Stimulated activated CD8-positive, alpha-beta memory T cell treated with anti-CD3 and anti-CD28 coated beads, Interleukin-2, amount 100 ng/mL, for 1 hour (primary cell): ENCODE results near the gene GLRA2.

Experiments used
- DNase-seq, 2 donors: peaks; one replicate each; pipeline ENCODE4 v3.0.0-alpha.2; 2020; ENCODE audit warnings: low read depth in 2 of 2

The GLRA2 gene

GRCh38 chrX:14700982-14701381 is 171.6 kb downstream of the GLRA2 start:
- DNase-seq, result no peak

DNA sequence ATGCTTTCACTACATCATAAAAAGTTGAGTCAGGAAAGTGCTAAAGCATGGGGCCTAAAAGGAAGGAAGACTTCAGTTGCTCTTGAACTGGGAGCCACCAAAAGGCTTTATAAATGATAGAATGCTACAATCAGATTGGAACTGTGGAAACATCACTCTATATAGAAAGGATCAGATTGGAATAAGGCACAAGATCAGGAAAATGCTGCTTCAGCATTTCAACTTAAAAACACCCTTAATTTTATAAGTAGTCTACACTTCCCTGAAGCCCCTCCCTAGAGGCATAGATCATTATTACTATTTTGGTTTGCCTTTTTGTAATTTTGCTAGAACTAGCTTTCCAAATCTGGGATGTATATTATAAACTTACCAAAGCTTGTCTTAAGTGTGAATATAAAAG is 172.8 kb downstream of the GLRA2 start:
- DNase-seq, result no peak

DNA sequence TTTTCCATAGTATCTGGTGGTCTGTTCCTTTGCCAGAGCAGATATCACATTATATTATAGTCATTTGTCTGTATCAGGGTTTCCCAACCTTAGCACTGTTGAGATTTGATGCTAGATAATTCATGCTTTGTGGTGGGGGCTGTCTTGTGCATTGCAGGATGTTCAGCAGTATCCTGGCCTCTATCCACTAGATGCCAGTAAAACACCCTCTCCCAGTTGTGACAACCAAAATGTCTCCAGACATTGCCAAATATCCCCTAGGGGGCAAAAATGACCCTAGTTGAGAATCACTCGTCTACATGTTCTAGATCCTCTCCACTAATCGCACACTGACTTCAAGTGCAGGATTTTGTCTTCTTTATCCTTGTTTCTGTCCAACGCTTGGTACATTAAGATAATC is 182.8 kb downstream of the GLRA2 start:
- DNase-seq, result no peak

- DNase-seq, result no peak
These were observed 188.6 kb downstream of the GLRA2 start for GRCh38 chrX:14717949-14718348.

- no peak for DNase-seq
These were observed 189.1 kb downstream of the GLRA2 start for GRCh38 chrX:14718403-14718802.

DNA sequence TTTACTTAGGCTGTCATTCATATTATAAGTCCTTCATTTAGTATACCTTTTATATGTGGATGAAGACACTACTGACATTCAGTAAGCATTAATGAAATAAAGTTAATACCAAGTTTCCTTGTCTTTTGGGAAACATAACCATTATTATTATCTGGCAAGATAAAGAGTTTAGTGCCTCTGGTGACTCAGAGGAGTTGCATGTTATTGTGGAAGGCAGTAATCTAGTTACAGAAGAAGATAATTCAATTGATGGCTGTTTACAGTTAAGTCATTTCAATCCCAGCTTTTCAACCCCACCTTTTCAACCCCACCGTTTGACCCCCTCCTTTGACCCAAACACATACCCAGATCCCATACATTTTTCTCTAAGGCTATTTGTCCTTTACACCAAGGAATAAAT is 199.7 kb downstream of the GLRA2 start:
- no peak for DNase-seq

DNA sequence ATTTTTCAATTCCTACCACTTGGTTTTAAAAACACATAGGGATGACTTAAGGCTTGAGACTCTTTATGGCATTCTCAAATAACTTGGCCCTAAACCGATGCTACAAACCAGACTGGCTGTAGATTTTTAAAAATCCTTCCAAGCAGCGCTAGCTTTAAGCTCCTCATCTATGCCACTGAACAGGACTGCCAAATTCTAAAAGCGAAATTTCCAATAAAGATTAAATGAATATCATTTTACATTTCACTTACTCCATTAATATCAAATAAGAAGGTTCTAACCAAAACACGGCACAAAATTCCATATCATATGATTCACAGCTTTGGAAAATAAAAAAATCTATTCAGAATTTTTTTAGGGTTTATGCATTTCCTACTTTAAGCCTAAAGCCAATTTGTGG is 209.3 kb downstream of the GLRA2 start:
- no peak for DNase-seq

GRCh38 chrX:14753441-14753840 is 224.1 kb downstream of the GLRA2 start:
- no peak for DNase-seq

GRCh38 chrX:14758029-14758491 is 228.7 kb downstream of the GLRA2 start:
- no peak for DNase-seq

GRCh38 chrX:14775416-14775815 is 246.1 kb downstream of the GLRA2 start:
- DNase-seq, result no peak

DNA sequence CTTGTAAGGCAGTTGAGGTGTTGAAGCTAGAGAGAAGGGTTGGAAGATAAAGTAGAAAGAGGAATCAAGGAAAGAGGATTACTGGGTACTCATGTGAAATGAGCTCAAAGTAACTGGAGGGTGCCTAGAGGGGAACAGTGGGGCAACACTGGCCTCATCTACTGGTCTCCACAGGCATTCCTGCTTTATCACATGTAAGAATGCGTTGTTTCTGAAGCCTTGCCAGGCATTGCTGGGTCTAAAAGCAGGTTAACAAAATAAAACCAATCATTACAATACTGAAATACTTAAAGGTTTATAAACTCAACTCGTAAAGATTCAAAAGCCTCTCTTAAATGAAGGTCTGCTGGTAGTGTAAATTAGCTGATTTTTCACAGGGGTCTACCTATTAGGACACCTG is 247.6 kb downstream of the GLRA2 start:
- no peak for DNase-seq

GRCh38 chrX:14777525-14777924 is 248.2 kb downstream of the GLRA2 start:
- no peak for DNase-seq

DNA sequence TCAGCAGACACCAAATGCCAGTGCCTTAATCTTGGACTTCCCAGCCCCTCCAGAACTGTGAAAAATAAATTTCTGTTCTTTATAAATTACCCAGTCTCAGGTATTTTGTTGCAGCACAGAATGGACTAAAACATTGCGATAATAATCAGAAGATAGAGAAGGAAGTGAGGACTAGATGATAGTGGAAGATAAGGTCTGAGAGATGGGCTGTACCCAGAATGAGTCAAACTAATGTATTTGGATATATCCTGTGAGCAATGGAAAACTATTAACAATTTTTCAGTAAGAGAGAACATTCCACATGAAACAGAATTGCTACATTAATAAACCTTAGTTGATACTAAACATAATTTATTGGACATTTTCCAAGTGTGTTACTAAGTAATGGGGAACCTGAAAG is 250.2 kb downstream of the GLRA2 start:
- DNase-seq, result no peak
